ACHN (cell line): ENCODE measurements around the gene MARCHF9.

Experiments used
- DNase-seq: peaks from one replicate; pipeline ENCODE4 v3.0.0-alpha.2; 2015
- in situ Hi-C: cut with HindIII; loops from 2 replicates; pipeline ENCODE4 v1.10.0; 2017; ENCODE audit warnings: low sequenced_read_pairs, low pct_ligation_motif_present, low pct_unique_long_range_greater_than_20kb

MARCHF9 gene

DNA sequence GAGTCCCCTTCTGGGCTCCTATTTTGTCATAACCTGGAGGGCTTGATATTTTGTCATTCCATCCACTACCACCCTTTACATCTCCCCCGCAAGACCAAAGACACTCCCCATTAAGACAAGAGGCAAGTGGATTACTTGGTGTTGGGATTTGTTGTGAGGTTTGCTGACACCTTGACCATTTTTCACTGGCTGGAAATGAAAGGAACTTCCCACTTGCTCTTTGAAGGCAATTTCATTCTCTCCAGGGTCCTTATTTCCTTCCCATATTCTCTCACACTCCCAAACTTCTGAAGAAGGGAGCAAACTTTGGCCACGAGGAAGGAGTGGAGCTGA lies 31.3 kb upstream of the MARCHF9 start:
- in situ Hi-C loops, result no loop called here
- no peak for DNase-seq

DNA sequence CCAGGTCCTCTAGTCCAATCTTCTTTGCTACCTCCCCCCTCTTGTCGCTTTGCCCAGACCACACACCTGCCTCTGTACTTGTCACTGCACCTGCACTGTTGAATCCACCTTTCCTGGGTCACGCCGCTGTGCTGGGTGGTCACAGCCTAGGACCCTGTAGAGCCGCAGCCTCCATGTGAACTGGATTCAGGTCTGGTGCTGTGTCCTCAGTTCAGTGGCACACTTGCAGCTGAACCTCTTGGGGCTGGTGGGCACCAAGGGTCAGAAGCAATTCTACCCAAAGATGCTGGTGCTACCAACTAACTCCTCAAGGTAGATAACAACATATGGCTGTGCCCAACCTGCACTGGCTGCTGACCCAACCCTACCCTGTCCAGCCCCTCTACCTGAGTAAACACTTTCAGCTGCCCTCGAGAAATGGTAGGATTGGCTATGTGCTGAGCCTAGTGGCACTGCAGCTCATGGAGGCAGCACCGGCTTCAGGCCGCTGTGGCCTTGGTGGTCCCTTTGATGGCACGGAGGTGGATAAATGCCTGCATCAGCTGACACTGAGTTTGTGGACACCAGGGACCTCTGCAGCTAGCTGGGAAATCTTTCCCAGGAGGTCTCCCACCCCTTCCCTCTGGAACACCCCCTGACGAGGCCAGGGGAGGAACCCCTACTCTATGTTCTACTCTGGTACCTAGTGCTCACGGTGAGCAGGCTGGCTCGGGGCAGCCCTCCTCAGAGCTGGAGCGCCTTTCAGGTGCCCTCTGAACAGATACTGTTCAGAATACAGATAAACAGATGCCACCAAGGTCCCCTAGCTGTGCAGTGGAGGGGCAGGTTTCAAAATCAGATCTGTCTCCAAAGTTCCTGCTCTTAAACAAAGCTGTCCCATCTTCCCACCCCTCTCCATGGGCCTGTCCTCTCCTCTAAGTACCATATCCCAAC lies 30.6 kb upstream of the MARCHF9 start:
- in situ Hi-C loops, result no loop called here
- DNase-seq, result no peak

DNA sequence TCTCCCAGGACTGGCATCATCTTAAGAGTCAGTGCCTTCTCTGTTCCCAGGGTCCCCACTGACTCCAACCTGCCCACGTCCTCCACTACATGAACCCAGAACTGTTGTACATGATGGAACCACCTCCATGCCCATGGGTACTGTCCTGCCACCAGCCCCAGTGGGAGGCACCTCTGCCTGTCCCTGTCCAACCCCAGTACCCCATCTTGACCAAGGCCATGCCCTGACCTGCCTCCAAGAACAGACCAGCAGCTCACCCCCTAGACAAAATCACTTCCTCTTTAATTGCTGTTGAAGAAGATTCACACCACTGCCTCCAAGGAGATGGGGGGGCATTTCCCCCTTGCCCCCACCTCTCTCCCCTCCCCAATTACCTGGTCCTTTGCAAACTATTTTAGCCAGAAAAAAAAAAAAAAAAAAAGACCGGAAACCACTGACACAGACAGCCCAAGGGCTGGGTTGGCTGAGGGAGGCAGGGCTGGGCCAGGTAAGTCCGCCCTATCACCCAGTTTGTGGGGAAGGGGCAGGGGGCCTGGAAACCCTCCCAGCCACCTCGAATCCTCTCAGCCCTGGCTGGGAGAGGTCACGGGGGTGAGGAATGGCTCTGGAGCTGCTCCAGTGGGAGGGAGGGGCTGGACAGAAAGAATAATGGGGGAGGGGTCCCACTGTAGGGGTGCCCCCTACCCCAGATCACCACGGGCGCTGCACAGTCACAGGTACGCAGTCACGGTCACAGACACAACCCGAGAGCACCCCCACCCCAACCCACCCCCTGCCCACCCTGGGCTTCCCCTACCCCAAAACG lies 29.8 kb upstream of the MARCHF9 start:
- no peak for DNase-seq
- in situ Hi-C loops, result no loop called here

DNA sequence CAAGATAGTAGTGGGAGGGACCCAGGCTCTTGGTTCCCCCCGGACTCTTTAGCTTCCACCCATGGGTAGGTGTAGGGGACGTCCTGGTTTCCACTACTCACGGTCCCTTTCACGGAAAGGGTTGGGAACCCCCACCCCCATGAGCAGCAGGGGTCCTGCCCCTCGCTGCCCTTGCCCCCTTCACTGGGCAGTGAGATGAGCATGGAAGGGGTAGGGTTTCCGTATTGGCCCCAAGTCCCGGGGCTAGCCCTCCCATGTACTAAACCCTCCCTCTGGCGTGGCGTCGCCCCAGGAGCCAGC lies 29.1 kb upstream of the MARCHF9 start:
- DNase-seq, result no peak
- in situ Hi-C loops, result no loop called here

DNA sequence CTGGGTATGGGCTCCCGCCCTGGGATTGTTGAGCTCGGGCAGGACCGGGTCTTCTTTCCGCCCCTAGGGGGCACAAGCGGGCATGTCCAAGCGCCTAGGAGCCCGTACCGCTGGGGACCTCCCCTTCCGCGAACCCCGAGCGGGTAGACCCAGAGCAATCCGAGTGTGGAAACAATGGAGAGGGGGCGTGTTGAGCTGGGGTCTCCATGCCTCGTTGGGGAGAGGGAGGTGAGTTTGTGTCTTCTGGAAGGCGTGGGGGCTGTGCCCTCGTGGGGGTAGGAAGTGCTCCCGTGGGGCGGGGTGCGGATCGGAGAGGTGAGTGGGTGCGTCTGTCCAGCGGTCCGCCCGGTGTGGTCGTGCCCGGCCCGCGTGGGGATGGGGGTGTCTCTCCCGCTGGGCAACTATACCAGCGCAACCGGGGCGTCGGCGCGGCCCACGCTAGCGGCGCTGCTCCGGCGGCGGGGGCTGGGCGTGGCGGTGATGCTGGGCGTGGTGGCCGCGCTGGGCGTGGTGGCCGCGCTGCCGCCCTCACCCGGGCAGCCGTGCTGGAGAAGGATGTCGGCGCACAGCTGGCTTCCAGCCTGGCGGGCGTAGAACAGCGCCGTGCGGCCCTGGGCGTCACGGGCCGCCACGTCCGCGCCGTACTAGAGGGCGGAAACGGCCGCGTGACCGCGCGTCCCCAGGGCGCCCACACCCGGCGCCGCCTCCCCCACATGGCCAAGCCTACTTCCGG lies 28.6 kb upstream of the MARCHF9 start:
- DNase-seq, result peak; percentile 96
- in situ Hi-C loops, result no loop called here

DNA sequence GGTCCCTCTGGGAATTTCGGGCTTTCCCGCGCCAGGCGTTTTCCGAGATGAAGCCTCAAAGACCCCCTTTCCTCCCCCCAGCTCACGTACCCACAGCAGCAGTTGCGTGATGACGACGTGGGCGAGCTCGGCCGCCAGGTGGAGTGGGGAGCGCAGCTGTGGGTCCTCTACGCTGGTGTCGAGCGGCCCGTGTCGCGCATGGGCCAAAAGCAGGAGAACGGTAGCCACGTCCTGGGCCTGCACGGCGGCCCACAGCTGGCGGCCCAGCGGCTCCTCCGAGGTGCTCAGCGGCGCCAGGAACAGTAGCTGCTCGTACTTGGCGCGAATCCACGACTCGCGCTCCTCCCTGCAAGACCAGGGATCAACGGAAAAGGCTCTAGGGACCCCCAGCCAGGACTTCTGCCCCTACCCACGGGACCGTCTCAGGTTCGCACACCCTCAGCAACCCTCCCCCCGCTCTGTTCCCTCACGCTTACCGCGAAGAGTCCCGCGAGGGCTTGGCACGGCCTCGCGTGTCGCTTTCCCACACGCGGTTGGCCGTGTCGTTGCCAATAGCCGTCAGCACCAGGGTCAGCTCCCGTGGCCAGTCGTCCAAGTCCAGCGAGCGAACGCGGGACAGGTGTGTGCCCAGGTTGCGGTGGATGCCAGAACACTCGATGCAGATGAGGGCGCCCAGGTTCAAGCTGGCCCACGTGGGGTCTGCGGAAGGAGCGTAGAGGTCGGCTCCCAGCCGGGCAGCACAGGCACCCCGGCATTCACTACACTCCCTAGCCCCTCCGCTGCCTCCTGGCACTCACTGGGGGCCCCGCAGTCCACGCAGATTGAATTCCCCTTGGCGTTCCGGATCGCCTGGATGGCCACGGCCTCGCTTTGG lies 27.8 kb upstream of the MARCHF9 start:
- in situ Hi-C loops, result no loop called here
- DNase-seq, result peak; percentile 52

DNA sequence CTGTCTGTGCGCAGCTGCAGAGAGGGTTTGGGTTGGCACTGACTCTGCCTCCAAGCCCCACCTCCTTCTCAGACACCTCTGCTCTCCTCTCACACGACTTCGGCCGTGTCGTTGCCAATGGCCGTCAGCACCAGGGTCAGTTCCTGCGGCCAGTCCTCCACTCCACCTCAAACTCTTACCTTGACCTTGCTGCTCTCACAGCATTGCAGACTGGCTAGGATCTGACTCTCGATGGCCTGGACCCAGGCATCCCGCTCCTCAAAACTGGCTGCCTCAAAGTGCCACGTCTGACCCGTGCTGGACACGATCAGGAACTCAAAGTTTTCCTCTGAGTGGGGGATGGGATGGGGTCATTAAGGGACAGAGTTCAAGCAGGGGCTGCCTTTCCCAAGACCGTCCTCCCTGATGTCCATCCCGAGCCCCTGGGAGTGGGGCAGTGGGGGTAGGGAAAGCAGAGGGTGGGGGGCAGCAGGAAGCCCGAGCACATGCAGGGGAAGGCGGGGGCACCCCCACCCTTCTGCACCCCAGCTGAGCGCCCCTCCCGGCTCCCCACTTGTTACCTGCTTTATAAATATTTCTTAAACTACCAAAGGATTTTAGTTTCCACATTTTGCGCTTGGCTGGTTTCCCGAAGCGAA lies 27.0 kb upstream of the MARCHF9 start:
- DNase-seq, result peak; percentile 39
- in situ Hi-C loops, result no loop called here

DNA sequence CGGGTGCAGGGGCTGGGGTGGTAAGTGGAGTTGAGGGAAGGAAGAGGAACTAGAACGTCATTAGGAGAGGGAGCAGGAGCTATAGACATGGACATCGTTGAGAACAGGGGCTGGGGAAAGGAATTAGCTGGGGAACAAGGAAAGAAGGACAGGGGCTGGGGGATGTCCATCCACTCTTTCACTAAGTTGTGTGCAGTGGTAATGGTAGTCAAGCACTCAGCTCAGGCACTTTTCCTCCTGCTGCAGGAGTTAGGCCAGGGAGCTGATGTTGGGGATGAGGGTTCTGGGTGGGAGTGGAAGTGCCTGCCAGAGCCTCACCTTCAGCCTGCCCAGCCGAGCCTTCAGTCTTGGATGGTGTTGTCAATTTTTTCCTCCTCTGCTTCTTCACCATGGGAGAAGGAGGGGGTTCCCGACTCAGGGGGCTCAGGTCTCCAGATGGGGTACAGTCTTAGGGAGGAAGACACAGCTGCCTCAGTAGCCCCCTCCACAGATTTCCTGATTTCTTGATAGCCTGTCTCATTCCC lies 25.5 kb upstream of the MARCHF9 start:
- no peak for DNase-seq
- in situ Hi-C loops, result no loop called here

DNA sequence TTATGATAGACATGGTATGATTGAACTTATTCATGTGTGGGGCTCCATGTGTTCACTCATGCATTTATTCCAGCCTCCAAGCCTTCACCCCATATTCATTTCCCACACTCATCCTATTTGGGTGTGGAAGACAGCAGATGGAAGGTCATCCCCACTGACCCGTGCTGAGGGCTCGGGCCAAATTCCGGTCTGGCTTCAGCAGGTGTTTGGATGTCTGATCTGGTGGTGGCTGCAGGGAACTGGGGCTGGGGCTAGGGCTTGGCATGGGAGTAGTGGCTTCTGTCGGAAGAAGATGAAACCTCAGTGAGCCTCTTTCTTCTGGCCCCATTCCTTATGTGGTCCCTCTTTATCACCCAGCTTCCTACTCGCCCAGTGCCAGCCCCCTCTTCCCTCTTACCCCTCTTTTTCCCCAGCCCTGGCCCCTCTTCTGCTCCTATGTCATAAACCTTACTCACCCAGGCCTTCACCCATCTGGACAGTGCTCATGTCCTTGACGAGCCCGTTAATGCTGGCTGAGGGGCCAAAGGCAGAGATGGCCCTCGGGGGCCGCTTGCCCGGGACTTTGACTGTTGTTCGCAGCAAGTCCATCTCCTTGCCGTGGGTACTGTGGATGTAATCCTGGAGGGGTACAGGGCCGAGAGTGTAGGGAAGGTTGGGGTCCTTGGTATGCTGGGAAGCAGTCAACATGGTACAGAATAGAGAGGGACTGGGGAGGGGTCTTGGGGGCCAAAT lies 24.4 kb upstream of the MARCHF9 start:
- no peak for DNase-seq

DNA sequence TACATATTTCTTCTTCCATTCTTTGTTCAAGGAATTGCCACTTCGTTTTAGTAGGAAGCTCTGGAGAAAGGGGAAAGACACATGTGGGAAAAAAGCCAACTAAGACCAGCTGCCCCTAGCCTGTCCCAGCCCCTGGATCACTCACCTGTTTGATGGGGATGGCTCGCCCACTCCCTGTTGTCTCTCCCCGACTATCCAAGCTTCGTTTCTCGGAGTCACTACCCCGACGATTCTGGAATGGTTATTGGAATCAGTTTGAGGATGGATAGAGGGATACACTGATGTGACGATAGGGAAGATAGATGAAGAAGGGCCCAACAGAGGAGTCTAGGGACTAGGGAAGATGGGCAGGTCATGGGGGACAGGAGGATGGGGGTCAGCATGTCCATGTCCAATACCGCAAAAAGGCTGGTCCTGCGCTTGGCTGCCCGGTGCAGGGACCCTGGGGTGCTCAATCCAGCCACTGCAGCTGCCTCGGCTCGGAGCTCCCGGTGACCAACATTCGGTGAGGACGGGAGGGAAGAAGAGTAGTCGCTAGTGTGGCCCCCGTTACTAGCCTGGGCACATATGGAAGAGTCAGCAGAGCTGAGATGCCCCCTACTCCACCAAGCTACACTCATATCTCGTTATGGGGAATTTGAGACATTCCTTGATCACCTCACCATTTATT lies 23.4 kb upstream of the MARCHF9 start:
- DNase-seq, result no peak
- in situ Hi-C loops, result no loop called here

More for the DNA sequence above, 24.4 kb upstream of the MARCHF9 start:
- in situ Hi-C loops, result no loop called here

DNA sequence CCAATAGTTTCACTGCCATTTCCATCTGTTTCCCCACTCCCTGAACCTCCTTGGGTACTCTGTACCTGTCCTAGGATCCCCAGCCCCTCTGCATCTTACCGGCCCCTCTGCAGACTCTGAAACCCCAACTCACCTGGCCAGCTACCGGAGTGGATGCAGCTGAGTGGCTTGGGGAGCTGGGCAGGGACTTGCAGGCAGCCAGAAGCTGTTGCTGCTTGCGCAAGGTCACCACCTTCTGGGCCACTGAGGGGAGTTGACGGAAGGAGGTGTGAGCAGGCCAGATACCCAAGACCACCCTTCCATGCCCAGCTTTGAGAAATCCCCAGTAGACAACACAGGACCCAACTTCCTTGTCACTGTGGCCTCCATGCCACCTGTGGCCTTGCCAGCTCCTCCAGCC lies 22.6 kb upstream of the MARCHF9 start:
- no peak for DNase-seq
- in situ Hi-C loops, result no loop called here

DNA sequence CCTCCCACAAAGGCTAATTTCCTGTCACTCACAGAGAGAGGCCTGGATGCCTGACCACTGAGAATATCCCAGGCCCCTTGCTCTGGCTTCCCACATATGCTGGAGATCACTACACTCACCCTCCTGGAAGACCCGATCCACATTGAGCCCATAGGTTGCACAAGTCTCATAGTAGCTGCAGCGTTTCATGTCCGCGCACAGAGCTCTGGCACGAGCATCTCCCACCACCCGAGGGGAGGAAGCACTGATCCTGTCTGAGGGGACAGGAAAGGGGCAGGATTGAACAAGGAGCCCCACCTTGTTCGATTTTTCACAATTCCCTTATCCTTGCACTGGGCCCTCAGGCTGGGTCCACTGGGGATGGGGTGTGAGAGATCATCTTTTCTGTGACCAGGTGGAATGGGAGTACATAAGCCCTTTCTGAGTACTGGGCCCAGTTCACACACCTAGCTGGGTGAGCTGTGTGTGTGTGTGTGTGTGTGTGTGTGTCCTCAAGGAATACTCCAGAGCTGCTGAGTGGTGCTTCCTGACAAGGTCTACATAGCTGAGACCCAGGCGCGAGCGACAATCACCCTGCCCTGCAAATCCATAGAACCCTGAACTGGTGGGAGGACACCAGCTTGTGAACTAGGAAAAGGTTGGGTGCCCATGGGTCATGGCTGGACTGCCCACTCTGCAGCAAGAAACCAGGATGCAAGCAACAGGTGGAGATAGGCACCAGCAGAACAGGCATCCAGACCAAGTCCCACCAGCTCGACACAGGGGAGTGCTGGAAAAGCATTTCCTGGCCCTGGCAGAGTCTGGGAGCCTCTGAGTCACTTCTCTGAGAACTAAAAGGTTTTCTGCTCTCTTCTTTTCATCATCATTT lies 21.9 kb upstream of the MARCHF9 start:
- no peak for DNase-seq
- in situ Hi-C loops, result no loop called here

DNA sequence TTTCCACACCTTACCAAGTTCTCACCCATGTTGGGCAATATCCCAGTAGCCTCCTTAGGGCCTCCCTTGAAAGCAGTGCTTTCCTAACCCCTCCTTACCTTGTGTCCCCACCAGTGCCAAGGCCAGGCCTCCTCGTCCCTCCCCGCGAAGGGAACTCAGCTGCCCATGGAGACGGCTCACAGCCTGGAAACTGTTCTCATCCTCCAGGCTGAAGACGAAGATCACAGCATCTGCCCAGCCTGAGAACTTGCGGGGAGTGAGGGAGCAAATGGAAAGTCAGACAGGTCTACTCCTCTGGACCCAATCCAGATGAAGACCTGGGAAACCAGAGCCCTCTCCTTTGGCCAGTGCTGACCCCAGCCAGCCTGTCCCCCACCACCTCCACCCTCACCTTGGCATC lies 21.0 kb upstream of the MARCHF9 start:
- in situ Hi-C loops, result no loop called here
- DNase-seq, result no peak

DNA sequence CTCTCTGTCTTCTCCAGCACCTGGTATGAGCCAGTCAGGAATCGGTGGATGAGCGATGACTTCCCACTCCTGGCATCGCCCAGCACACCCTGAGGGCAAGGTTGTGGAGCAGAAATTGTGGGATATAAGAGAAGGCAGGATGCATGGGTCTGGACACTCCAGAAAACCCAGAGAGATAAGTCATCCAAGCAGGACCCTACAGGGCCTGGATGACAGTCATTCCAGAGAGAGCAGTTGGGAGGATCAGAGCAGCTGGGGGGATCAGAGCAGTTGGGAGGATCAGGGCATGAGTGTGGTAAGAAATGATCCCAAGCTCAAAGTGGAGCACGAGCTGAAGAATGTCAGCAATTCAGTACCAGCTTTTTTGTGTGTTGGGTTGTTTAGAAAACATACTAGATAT lies 20.3 kb upstream of the MARCHF9 start:
- in situ Hi-C loops, result no loop called here
- DNase-seq, result no peak

DNA sequence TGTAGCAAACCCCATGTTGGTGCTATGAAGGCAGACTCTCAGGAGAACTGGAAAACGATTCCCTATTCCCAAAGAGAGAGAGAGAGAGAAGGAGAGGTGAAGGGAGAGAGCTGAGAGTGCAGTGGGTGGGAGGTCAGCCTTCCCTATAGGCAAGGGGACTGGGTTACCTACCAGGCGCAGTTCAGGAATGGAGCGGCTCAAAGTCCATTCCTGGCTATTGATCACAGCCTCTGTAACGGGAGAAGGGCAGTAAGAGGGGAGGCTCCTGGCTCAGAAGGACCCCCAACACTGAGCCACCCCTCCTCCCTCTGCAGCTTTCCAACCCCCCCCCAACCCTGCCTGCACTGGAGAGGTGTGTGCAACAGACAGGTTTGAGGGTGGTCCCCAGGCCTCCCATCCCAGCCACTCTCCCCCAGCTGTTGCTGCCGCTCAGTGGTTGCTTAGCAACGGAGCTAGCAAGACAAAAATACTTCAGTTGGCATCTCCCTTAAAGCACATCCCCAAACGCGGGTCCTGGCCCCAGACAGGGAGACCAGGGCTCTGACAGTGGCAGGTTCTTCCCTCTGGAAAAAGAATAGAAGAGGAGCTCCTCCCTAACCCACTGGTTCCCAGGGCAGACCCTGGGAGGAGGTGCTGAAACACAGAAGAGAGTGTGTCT lies 19.6 kb upstream of the MARCHF9 start:
- in situ Hi-C loops, result no loop called here
- no peak for DNase-seq
